ENCODE measurements around the gene CPAMD8. TPM values are rescaled to one million over a fixed set of nuclear protein-coding genes. Genes with fewer than 3 reads are reported as not detected.

The CPAMD8 gene
- total and polyA plus RNA-seq, 10 of the 15 experiments (the other 5 are each of a cell fraction or from before 2014, with no cell fraction given) = 0.12 to 0.97 (median 0.25) TPM; not detected in 3

DNA sequence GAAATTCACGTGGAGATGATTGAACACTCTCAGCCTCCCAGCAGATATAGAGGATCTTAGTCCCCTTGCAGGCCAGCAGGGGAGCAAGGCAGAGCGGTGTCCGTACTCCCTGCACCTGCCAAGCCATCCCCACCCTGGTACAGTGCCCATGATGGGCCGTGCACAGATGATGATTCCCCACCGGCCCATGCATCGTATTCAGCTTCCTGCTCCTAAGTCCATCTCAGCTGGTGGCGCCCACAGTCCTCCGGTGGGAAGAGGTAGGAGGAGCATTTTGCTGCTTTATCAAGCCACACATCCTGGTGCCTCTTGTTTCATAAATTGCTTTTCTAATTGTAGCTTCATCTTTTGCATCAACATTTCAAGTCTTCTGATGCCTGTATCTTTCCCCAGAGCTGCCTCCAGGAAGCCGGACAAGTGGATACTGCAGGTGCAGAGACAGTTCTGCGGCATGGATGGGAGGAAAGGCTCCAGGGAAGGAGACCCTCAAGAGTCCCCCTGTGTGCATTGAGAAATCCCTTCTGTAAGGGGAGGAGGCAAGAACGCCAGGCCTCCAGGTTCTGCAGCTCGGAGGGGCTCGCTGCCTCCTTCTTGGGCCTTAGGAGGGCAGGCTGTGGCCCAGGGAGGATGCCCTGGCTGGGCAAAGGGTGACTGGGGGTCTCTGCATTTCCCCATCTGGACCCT lies 82.5 kb downstream of the CPAMD8 start:
- H3K36me3 ChIP-seq (ENCODE audit: control insufficient read depth in 2 of 2, insufficient read depth in 2 of 2, low read length in 1 of 2) = no peaks in the 10 kb centered on the region
- no peak overlapping the region for H3K27ac ChIP-seq (ENCODE audit: control insufficient read depth, insufficient read depth)
- no peak overlapping the region for H3K4me3 ChIP-seq
- intact Hi-C loops (cut with micrococcal nuclease; ENCODE audit: unreplicated experiment) = no loop called here
- no peaks in the 10 kb centered on the region for H3K9me3 ChIP-seq (replicated peaks; ENCODE audit: control insufficient read depth, insufficient read depth, low read length)
- ChIA-PET SMC1A (ENCODE audit: uncharacterized antibody, unreplicated experiment) (no interaction called here), RAD21 (ENCODE audit: unreplicated experiment) (no interaction called here), CTCF (no interaction called here), POLR2A (no interaction called here)
- no peak overlapping the region for H3K9ac ChIP-seq (ENCODE audit: control insufficient read depth, insufficient read depth, low read length)
- no peak overlapping the region for H3K4me2 ChIP-seq (ENCODE audit: control insufficient read depth, insufficient read depth)
- DNase-seq (ENCODE audit: low read depth, low spot score) (no peak), ATAC-seq (no peak), FAIRE-seq (no peak)
- WGBS (ENCODE audit: insufficient coverage, insufficient replicate concordance, low lambda C conversion rate, missing lambda C conversion rate) = 65% methylated on average over 13 of the region's 13 CpGs
- no peaks in the 10 kb centered on the region for H3K4me1 ChIP-seq (ENCODE audit: control insufficient read depth, insufficient read depth, low read length)
- no peak overlapping the region for H2AFZ ChIP-seq (ENCODE audit: control insufficient read depth, low read depth, low read length)
- H3K27me3 ChIP-seq (replicated peaks in 1 of 2; ENCODE audit: control insufficient read depth in 2 of 2, insufficient read depth in 2 of 2, low read length in 1 of 2) = no peaks in the 10 kb centered on the region
- BruUV-seq (replicated peaks) = no TSS peak
- H3K79me2 ChIP-seq (ENCODE audit: control insufficient read depth, insufficient read depth, low read length) = no peaks in the 10 kb centered on the region
- H4K20me1 ChIP-seq (ENCODE audit: control insufficient read depth, insufficient read depth) = no peaks in the 10 kb centered on the region
- in situ Hi-C loops (cut with MboI) = no loop called here
- TF ChIP-seq, protein P1, sequence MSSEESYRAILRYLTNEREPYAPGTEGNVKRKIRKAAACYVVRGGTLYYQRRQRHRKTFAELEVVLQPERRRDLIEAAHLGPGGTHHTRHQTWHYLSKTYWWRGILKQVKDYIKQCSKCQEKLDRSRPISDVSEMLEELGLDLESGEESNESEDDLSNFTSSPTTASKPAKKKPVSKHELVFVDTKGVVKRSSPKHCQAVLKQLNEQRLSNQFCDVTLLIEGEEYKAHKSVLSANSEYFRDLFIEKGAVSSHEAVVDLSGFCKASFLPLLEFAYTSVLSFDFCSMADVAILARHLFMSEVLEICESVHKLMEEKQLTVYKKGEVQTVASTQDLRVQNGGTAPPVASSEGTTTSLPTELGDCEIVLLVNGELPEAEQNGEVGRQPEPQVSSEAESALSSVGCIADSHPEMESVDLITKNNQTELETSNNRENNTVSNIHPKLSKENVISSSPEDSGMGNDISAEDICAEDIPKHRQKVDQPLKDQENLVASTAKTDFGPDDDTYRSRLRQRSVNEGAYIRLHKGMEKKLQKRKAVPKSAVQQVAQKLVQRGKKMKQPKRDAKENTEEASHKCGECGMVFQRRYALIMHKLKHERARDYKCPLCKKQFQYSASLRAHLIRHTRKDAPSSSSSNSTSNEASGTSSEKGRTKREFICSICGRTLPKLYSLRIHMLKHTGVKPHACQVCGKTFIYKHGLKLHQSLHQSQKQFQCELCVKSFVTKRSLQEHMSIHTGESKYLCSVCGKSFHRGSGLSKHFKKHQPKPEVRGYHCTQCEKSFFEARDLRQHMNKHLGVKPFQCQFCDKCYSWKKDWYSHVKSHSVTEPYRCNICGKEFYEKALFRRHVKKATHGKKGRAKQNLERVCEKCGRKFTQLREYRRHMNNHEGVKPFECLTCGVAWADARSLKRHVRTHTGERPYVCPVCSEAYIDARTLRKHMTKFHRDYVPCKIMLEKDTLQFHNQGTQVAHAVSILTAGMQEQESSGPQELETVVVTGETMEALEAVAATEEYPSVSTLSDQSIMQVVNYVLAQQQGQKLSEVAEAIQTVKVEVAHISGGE (CRISPR knock-in tag; IDR thresholded peaks at IDR 0.05) = no peak
- no peak for TF ChIP-seq EP300 (IDR thresholded peaks at IDR 0.05; ENCODE audit: borderline replicate concordance in 1 of 2, control insufficient read depth in 1 of 2, low read depth in 2 of 2, low read length in 2 of 2)
- no peak for TF ChIP-seq RAD51 (IDR thresholded peaks at IDR 0.05)
- TF ChIP-seq FOXK2 (IDR thresholded peaks at IDR 0.05) = no peak
- TF ChIP-seq ZBED1 (IDR thresholded peaks at IDR 0.05; ENCODE audit: borderline replicate concordance) = no peak
- TF ChIP-seq, protein P2, sequence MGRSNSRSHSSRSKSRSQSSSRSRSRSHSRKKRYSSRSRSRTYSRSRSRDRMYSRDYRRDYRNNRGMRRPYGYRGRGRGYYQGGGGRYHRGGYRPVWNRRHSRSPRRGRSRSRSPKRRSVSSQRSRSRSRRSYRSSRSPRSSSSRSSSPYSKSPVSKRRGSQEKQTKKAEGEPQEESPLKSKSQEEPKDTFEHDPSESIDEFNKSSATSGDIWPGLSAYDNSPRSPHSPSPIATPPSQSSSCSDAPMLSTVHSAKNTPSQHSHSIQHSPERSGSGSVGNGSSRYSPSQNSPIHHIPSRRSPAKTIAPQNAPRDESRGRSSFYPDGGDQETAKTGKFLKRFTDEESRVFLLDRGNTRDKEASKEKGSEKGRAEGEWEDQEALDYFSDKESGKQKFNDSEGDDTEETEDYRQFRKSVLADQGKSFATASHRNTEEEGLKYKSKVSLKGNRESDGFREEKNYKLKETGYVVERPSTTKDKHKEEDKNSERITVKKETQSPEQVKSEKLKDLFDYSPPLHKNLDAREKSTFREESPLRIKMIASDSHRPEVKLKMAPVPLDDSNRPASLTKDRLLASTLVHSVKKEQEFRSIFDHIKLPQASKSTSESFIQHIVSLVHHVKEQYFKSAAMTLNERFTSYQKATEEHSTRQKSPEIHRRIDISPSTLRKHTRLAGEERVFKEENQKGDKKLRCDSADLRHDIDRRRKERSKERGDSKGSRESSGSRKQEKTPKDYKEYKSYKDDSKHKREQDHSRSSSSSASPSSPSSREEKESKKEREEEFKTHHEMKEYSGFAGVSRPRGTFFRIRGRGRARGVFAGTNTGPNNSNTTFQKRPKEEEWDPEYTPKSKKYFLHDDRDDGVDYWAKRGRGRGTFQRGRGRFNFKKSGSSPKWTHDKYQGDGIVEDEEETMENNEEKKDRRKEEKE (IDR thresholded peaks at IDR 0.05) = no peak
- TF ChIP-seq ASH2L (IDR thresholded peaks at IDR 0.05; ENCODE audit: borderline replicate concordance, low read depth) = no peak
- no peak for TF ChIP-seq BCL11A (IDR thresholded peaks at IDR 0.05; ENCODE audit: low read depth, low read length)
- TF ChIP-seq, protein P3, sequence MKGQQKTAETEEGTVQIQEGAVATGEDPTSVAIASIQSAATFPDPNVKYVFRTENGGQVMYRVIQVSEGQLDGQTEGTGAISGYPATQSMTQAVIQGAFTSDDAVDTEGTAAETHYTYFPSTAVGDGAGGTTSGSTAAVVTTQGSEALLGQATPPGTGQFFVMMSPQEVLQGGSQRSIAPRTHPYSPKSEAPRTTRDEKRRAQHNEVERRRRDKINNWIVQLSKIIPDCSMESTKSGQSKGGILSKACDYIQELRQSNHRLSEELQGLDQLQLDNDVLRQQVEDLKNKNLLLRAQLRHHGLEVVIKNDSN (IDR thresholded peaks at IDR 0.05; ENCODE audit: borderline replicate concordance, extremely low read length, insufficient read depth, low read depth, low read length) = no peak
- no peak for TF ChIP-seq RELA (IDR thresholded peaks at IDR 0.05; ENCODE audit: borderline replicate concordance, partially characterized antibody)
- no peak for TF ChIP-seq SP1 (IDR thresholded peaks at IDR 0.05; ENCODE audit: low read depth, low read length)
- TF ChIP-seq, protein P4, sequence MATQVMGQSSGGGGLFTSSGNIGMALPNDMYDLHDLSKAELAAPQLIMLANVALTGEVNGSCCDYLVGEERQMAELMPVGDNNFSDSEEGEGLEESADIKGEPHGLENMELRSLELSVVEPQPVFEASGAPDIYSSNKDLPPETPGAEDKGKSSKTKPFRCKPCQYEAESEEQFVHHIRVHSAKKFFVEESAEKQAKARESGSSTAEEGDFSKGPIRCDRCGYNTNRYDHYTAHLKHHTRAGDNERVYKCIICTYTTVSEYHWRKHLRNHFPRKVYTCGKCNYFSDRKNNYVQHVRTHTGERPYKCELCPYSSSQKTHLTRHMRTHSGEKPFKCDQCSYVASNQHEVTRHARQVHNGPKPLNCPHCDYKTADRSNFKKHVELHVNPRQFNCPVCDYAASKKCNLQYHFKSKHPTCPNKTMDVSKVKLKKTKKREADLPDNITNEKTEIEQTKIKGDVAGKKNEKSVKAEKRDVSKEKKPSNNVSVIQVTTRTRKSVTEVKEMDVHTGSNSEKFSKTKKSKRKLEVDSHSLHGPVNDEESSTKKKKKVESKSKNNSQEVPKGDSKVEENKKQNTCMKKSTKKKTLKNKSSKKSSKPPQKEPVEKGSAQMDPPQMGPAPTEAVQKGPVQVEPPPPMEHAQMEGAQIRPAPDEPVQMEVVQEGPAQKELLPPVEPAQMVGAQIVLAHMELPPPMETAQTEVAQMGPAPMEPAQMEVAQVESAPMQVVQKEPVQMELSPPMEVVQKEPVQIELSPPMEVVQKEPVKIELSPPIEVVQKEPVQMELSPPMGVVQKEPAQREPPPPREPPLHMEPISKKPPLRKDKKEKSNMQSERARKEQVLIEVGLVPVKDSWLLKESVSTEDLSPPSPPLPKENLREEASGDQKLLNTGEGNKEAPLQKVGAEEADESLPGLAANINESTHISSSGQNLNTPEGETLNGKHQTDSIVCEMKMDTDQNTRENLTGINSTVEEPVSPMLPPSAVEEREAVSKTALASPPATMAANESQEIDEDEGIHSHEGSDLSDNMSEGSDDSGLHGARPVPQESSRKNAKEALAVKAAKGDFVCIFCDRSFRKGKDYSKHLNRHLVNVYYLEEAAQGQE (IDR thresholded peaks at IDR 0.05; ENCODE audit: low read depth, low read length) = no peak
- TF ChIP-seq MTA2 (IDR thresholded peaks at IDR 0.05; ENCODE audit: low read depth) = no peak

All from GM12878 (cell line).